CD14-positive monocyte (primary cell): ENCODE results near the gene NFE2. TPM values are rescaled to one million over a fixed set of nuclear protein-coding genes. Genes with fewer than 3 reads are reported as not detected.

Experiments
- DNase-seq, 3 donors: peaks; one replicate each; pipeline ENCODE4 v3.0.0-alpha.2; 2011 to 2022
- H2AFZ ChIP-seq: 2 replicates; pipeline ENCODE4 v1.6.0; 2012; ENCODE audit warnings: mild to moderate bottlenecking, low read depth, low read length, inconsistent platforms; ENCODE audit not compliant: insufficient read depth, poor library complexity, severe bottlenecking
- H3K27ac ChIP-seq, 2 donors: 1 replicate in 1 of 2; 2 replicates in 1 of 2; pipeline ENCODE4 v1.5.1; 2012 to 2013; ENCODE audit warnings: low read length in 2 of 2, control low read depth in 1 of 2, inconsistent platforms in 1 of 2, low read depth in 1 of 2, mild to moderate bottlenecking in 1 of 2
- H3K27me3 ChIP-seq, 2 donors: one replicate each; pipeline versions ENCODE4 v1.6.0 to v1.6.1; 2011 to 2013; ENCODE audit warnings: low read length in 2 of 2; ENCODE audit not compliant: control insufficient read depth in 2 of 2, insufficient read depth in 2 of 2
- H3K36me3 ChIP-seq, 2 donors: replicated peaks in 1 of 2; 1 replicate in 1 of 2; 2 replicates in 1 of 2; pipeline versions ENCODE4 v1.5.1 to v1.6.1; 2012 to 2013; ENCODE audit warnings: low read length in 2 of 2, control low read depth in 1 of 2, inconsistent platforms in 1 of 2, mild to moderate bottlenecking in 1 of 2; ENCODE audit not compliant: insufficient read depth in 2 of 2, control insufficient read depth in 1 of 2
- H3K4me1 ChIP-seq, 2 donors: 1 replicate in 1 of 2; 2 replicates in 1 of 2; pipeline versions ENCODE4 v1.5.1 to v1.6.1; 2012 to 2013; ENCODE audit warnings: low read length in 2 of 2, control low read depth in 1 of 2, inconsistent platforms in 1 of 2, mild to moderate bottlenecking in 1 of 2, moderate library complexity in 1 of 2; ENCODE audit not compliant: insufficient read depth in 2 of 2, control insufficient read depth in 1 of 2
- H3K4me2 ChIP-seq: replicated peaks from 2 replicates; pipeline ENCODE3; 2012; ENCODE audit warnings: low read length, moderate library complexity, mild to moderate bottlenecking; ENCODE audit not compliant: poor library complexity, severe bottlenecking; ENCODE audit errors: extremely low read depth
- H3K4me3 ChIP-seq, 3 experiments: fragments of 200-600 bp in 1 of 3; sonication (generic) in 1 of 3; replicated peaks in 1 of 3; 1 replicate in 2 of 3; 2 replicates in 1 of 3; pipeline ENCODE4 v1.5.1; 2011 to 2013; ENCODE audit warnings: low read length in 3 of 3, mild to moderate bottlenecking in 3 of 3, control low read depth in 2 of 3, low read depth in 2 of 3, inconsistent platforms in 1 of 3, moderate library complexity in 1 of 3
- H3K79me2 ChIP-seq: 2 replicates; pipeline ENCODE4 v1.6.0; 2012; ENCODE audit warnings: mild to moderate bottlenecking, control low read depth, inconsistent platforms, low read length, moderate library complexity; ENCODE audit not compliant: insufficient read depth
- H3K9ac ChIP-seq: 2 replicates; pipeline ENCODE4 v1.6.0; 2017; ENCODE audit warnings: low read length, mild to moderate bottlenecking; ENCODE audit not compliant: insufficient read depth, poor library complexity, severe bottlenecking
- H3K9me3 ChIP-seq, 2 donors: replicated peaks in 1 of 2; 1 replicate in 1 of 2; 2 replicates in 1 of 2; pipeline versions ENCODE4 v1.5.1 to v1.6.1; 2012 to 2013; ENCODE audit warnings: low read length in 2 of 2, control low read depth in 1 of 2; ENCODE audit not compliant: control insufficient read depth in 1 of 2, insufficient read depth in 1 of 2
- H4K20me1 ChIP-seq: 2 replicates; pipeline ENCODE4 v1.6.0; 2012; ENCODE audit warnings: mild to moderate bottlenecking, low read length, control low read depth, moderate library complexity; ENCODE audit not compliant: insufficient read depth
- H3K27ac Mint-ChIP-seq, 7 donors: one replicate each; pipeline ENCODE4 v1.8.0; 2020; ENCODE audit warnings: mild to moderate bottlenecking in 7 of 7, mixed read lengths in 7 of 7, moderate library complexity in 6 of 7, inconsistent platforms in 2 of 7
- H3K27me3 Mint-ChIP-seq, 3 donors: one replicate each; pipeline ENCODE4 v1.8.0; 2021 to 2022; ENCODE audit warnings: low read depth in 3 of 3, mild to moderate bottlenecking in 3 of 3, mixed read lengths in 3 of 3, moderate library complexity in 3 of 3, inconsistent platforms in 1 of 3
- H3K36me3 Mint-ChIP-seq, 2 donors: one replicate each; pipeline ENCODE4 v1.8.0; 2020; ENCODE audit warnings: mixed read lengths in 2 of 2, inconsistent platforms in 1 of 2, mild to moderate bottlenecking in 1 of 2
- H3K4me1 Mint-ChIP-seq: one replicate; pipeline ENCODE4 v1.8.0; 2020; ENCODE audit warnings: mild to moderate bottlenecking, mixed read lengths
- H3K4me3 Mint-ChIP-seq, 2 donors: one replicate each; pipeline ENCODE4 v1.8.0; 2020; ENCODE audit warnings: mild to moderate bottlenecking in 2 of 2, mixed read lengths in 2 of 2, moderate library complexity in 1 of 2
- H3K9me3 Mint-ChIP-seq, 7 donors: one replicate each; pipeline ENCODE4 v1.8.0; 2020 to 2022; ENCODE audit warnings: mixed read lengths in 7 of 7, mild to moderate bottlenecking in 6 of 7, moderate library complexity in 6 of 7, inconsistent platforms in 2 of 7
- CTCF ChIP-seq: fragments of 200-600 bp; IDR thresholded peaks from one replicate; pipeline ENCODE4 v1.8.0; 2022; ENCODE audit warnings: antibody characterized with exemption, mild to moderate bottlenecking
- WGBS: methylation state at CpG from one replicate; pipeline ENCODE4 v1.1.5; 2013; ENCODE audit warnings: missing lambda C conversion rate; ENCODE audit not compliant: insufficient coverage; 5-methylcytosine and 5-hydroxymethylcytosine counted together
- intact Hi-C, 2 donors: fragments of 100-400 bp; cut with micrococcal nuclease; formaldehyde crosslinking; loops; one replicate each; pipeline versions ENCODE4 v1.15.0 to v1.15.1; 2023
- polyA plus RNA-seq, 3 donors: library from polyadenylated mRNA; depleted of rRNA in 1 of 3; unstranded in 2 of 3; stranded (reverse) in 1 of 3; fragments of 300-500 nt in 2 of 3; fragments of >200 nt in 1 of 3; fragmentation: Illumina TruSeq in 2 of 3; gene quantifications; 1 replicate in 2 of 3; 2 replicates in 1 of 3; pipeline ENCODE4 v1.2.3, GENCODE V29; 2012 to 2021

NFE2 gene
- polyA plus RNA-seq, 3 donors, result 79.5 to 157 (median 95.6) TPM

- Histone ChIP-seq H3K79me2 (peaks cover 72% of the 10 kb centered on the region), H3K27ac (no peak overlapping the region)
Observed at GRCh38 chr12:54337854-54338650, 37.2 kb upstream of the NFE2 start.

More at GRCh38 chr12:54337854-54338650, 37.2 kb upstream of the NFE2 start:
- Histone ChIP-seq H3K4me1 (peaks cover 6 to 12% of the 10 kb centered on the region in 2 donors), H3K27me3 (no peaks in the 10 kb centered on the region), H3K36me3 (peaks cover 27 to 46% of the 10 kb centered on the region in 2 donors), H3K9ac (no peak overlapping the region), H4K20me1 (peaks cover 21% of the 10 kb centered on the region), H3K4me3 (no peak overlapping the region), H3K4me2 (no peak overlapping the region), H2AFZ (no peak overlapping the region), H3K9me3 (no peaks in the 10 kb centered on the region)
- peaks cover 20% of the 10 kb centered on the region for H3K4me1 Mint-ChIP-seq
- TF ChIP-seq CTCF, result no peak
- no peaks in the 10 kb centered on the region for H3K9me3 Mint-ChIP-seq
- peak overlapping the region in 5 of 7 donors; percentile 7 to 85 (median 59) for H3K27ac Mint-ChIP-seq
- peaks cover 33 to 52% of the 10 kb centered on the region in 2 donors for H3K36me3 Mint-ChIP-seq
- DNase-seq, result no peak
- intact Hi-C loops, result loop anchor here in 1 of 2 donors (5.0 kb wide), 1 partner anchor 34 kb away; no protein-coding TSS in a partner anchor
- no peaks in the 10 kb centered on the region for H3K27me3 Mint-ChIP-seq
- WGBS, result 100% methylated on average over 1 of the region's 3 CpGs
- no peak overlapping the region for H3K4me3 Mint-ChIP-seq
